Calu3 (cell line): ENCODE results near the gene NPIPA1. TPM values are rescaled to one million over a fixed set of nuclear protein-coding genes. Genes with fewer than 3 reads are reported as not detected.
"Not testable (repeated sequence)": the region's sequence is repeated elsewhere in the genome, so short reads cannot be mapped to it uniquely, and the experiment has no call there.

Experiments
- BruUV-seq: library from RNA; stranded (reverse); fragments of 400-500 nt; replicated peaks from 2 replicates; lab custom pipeline; 2021; lab: Mats Ljungman, UMichigan
- CTCF ChIA-PET: fragments of 300-600 bp; sonication (Branson Sonifier 250); formaldehyde crosslinking; loops from one replicate; lab custom pipeline; 2022; ENCODE audit warnings: antibody characterized with exemption; lab: Charles Lee
- DNase-seq: peaks from one replicate; pipeline ENCODE4 v3.0.0; 2022
- H3K27ac Mint-ChIP-seq: one replicate; pipeline ENCODE4 v1.8.0; 2022; ENCODE audit warnings: mixed read lengths; ENCODE audit not compliant: unreplicated experiment
- H3K27me3 Mint-ChIP-seq: one replicate; pipeline ENCODE4 v1.8.0; 2022; ENCODE audit warnings: mixed read lengths; ENCODE audit not compliant: unreplicated experiment
- H3K36me3 Mint-ChIP-seq: one replicate; pipeline ENCODE4 v1.8.0; 2022; ENCODE audit warnings: mild to moderate bottlenecking, moderate library complexity, mixed read lengths; ENCODE audit not compliant: insufficient read depth, unreplicated experiment
- H3K4me1 Mint-ChIP-seq: one replicate; pipeline ENCODE4 v1.8.0; 2022; ENCODE audit warnings: mild to moderate bottlenecking, low read depth, mixed read lengths; ENCODE audit not compliant: unreplicated experiment
- H3K4me3 Mint-ChIP-seq: one replicate; pipeline ENCODE4 v1.8.0; 2022; ENCODE audit warnings: mild to moderate bottlenecking, low read depth, moderate library complexity, mixed read lengths; ENCODE audit not compliant: unreplicated experiment
- H3K9me3 Mint-ChIP-seq: one replicate; pipeline ENCODE4 v1.8.0; 2022; ENCODE audit warnings: low read depth, mixed read lengths; ENCODE audit not compliant: unreplicated experiment
- intact Hi-C: fragments of 100-400 bp; cut with micrococcal nuclease; formaldehyde crosslinking; loops from one replicate; pipeline ENCODE4 v1.10.0; 2022; ENCODE audit not compliant: unreplicated experiment
- total RNA-seq: library from RNA; stranded (reverse); gene quantifications from 2 replicates; pipeline ENCODE4 v1.2.3, GENCODE V29; 2022

The NPIPA1 gene
- total RNA-seq, 1 experiment from 2014 or later = 112 TPM

DNA sequence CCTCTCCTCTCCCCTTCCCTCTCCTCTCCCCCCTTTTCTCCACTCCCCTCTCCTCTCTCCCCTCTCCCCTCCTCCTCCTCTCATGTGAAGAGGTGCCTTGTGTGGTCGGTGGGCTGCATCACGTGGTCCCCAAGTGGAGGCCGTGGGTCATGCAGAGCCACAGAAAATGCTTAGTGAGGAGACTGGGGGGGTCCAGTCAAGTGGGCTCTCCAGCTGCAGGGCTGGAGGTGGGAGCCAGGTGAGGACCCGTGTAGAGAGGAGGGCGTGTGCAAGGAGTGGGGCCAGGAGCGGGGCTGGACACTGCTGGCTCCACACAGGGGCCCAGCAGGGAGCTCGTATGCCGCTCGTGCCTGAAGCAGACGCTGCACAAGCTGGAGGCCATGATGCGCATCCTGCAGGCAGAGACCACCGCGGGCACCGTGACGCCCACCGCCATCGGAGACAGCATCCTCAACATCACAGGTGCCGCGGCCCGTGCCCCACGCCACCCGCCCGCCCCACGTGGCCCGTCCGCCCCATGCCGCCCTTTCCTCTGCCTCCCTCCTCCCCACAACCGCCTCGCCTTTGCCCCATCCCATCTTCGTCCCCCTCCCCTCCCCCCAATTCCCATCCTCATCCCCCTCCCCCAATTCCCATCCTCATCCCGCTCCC lies 9.1 kb upstream of the NPIPA1 start:
- H3K36me3 Mint-ChIP-seq, CTCF ChIA-PET, intact Hi-C loops, BruUV-seq, H3K4me1 Mint-ChIP-seq, H3K9me3 Mint-ChIP-seq, H3K4me3 Mint-ChIP-seq, H3K27ac Mint-ChIP-seq, H3K27me3 Mint-ChIP-seq, DNase-seq: not testable (repeated sequence)

GRCh38 chr16:14929176-14929575 lies 8.1 kb upstream of the NPIPA1 start:
- DNase-seq, H3K36me3 Mint-ChIP-seq, CTCF ChIA-PET, intact Hi-C loops, H3K4me3 Mint-ChIP-seq, H3K9me3 Mint-ChIP-seq, H3K4me1 Mint-ChIP-seq, H3K27ac Mint-ChIP-seq, H3K27me3 Mint-ChIP-seq, BruUV-seq: not testable (repeated sequence)

GRCh38 chr16:14930246-14930645 lies 7.0 kb upstream of the NPIPA1 start:
- not testable (repeated sequence) for H3K4me1 Mint-ChIP-seq, DNase-seq

GRCh38 chr16:14930971-14931370 lies 6.3 kb upstream of the NPIPA1 start:
- H3K27ac Mint-ChIP-seq, CTCF ChIA-PET, H3K36me3 Mint-ChIP-seq, H3K9me3 Mint-ChIP-seq, BruUV-seq, H3K4me3 Mint-ChIP-seq, H3K27me3 Mint-ChIP-seq, DNase-seq, intact Hi-C loops, H3K4me1 Mint-ChIP-seq: not testable (repeated sequence)

More at GRCh38 chr16:14930246-14930645, 7.0 kb upstream of the NPIPA1 start:
- H3K27me3 Mint-ChIP-seq, intact Hi-C loops, BruUV-seq, H3K9me3 Mint-ChIP-seq, H3K27ac Mint-ChIP-seq, H3K36me3 Mint-ChIP-seq, H3K4me3 Mint-ChIP-seq, CTCF ChIA-PET: not testable (repeated sequence)

DNA sequence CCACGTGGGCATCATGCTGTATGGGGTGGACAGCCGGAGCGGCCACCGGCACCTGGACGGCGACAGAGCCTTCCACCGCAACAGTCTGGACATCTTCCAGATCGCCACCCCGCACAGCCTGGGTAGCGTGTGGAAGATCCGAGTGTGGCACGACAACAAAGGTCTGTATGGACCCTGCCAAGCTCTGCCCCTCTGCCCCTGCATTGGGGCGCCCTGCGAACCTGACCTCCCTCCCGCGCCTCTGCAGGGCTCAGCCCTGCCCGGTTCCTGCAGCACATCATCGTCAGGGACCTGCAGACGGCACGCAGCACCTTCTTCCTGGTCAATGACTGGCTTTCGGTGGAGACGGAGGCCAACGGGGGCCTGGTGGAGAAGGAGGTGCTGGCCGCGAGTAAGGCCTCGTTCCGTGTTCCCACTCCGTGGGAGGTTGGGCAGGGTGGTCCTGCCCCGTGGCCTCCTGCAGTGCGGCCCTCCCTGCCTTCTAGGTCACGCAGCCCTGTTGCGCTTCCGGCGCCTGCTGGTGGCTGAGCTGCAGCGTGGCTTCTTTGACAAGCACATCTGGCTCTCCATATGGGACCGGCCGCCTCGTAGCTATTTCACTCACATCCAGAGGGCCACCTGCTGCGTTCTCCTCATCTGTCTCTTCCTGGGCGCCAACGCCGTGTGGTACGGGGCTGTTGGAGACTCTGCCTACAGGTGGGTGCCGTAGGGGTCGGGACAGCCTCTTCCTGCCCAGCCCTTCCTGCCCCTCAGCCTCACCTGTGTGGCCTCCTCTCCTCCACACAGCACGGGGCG lies 4.5 kb upstream of the NPIPA1 start:
- CTCF ChIA-PET, H3K9me3 Mint-ChIP-seq, DNase-seq, H3K4me3 Mint-ChIP-seq, H3K4me1 Mint-ChIP-seq, H3K27me3 Mint-ChIP-seq, H3K27ac Mint-ChIP-seq, H3K36me3 Mint-ChIP-seq, BruUV-seq, intact Hi-C loops: not testable (repeated sequence)

- H3K4me3 Mint-ChIP-seq, CTCF ChIA-PET, H3K4me1 Mint-ChIP-seq, H3K36me3 Mint-ChIP-seq, BruUV-seq, H3K27ac Mint-ChIP-seq, intact Hi-C loops, H3K27me3 Mint-ChIP-seq, DNase-seq, H3K9me3 Mint-ChIP-seq: not testable (repeated sequence)
Observed at GRCh38 chr16:14937994-14938393, 751 bp downstream of the NPIPA1 start.

- H3K9me3 Mint-ChIP-seq, intact Hi-C loops, BruUV-seq, H3K27ac Mint-ChIP-seq, H3K27me3 Mint-ChIP-seq, H3K4me1 Mint-ChIP-seq, H3K36me3 Mint-ChIP-seq, CTCF ChIA-PET, DNase-seq, H3K4me3 Mint-ChIP-seq: not testable (repeated sequence)
Observed at GRCh38 chr16:14942686-14943085, 5.4 kb downstream of the NPIPA1 start.
